Measurements from ENCODE around the gene GBE1. TPM values are rescaled to one million over a fixed set of nuclear protein-coding genes. Genes with fewer than 3 reads are reported as not detected.

GBE1 gene
- total RNA-seq, 2 donors from 2014 or later = 9.6 to 15.8 TPM

DNA sequence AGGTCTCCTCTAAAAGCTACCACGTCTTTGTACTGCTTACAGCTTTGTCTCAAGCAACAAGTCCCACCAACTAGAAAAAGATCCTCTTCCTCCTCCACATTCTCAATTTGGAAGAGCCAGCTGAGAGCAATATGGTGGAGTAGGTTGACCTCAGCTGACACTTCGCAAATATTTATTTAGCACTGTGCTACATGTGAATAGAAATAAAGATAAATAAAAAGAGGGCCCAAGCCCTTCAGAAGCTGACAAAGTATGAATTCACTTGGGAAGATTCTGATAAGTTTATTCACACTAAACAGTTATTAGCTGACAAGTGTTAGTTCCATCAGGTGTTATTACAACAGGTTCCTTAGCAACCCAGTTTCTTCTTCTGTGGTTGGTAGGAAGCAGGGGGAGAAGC is 310.3 kb downstream of the GBE1 start:
- ATAC-seq (no peak), DNase-seq (no peak)
- TF ChIP-seq, protein P1, sequence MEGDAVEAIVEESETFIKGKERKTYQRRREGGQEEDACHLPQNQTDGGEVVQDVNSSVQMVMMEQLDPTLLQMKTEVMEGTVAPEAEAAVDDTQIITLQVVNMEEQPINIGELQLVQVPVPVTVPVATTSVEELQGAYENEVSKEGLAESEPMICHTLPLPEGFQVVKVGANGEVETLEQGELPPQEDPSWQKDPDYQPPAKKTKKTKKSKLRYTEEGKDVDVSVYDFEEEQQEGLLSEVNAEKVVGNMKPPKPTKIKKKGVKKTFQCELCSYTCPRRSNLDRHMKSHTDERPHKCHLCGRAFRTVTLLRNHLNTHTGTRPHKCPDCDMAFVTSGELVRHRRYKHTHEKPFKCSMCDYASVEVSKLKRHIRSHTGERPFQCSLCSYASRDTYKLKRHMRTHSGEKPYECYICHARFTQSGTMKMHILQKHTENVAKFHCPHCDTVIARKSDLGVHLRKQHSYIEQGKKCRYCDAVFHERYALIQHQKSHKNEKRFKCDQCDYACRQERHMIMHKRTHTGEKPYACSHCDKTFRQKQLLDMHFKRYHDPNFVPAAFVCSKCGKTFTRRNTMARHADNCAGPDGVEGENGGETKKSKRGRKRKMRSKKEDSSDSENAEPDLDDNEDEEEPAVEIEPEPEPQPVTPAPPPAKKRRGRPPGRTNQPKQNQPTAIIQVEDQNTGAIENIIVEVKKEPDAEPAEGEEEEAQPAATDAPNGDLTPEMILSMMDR (IDR thresholded peaks at IDR 0.05) = no peak
- TF ChIP-seq POLR2A (IDR thresholded peaks at IDR 0.05) = no peak
- WGBS, 2 donors = 74 to 78% methylated on average over 2 of the region's 2 CpGs
- no peak overlapping the region for H3K27ac ChIP-seq
- H3K4me1 ChIP-seq = no peaks in the 10 kb centered on the region
- no peak overlapping the region for H3K4me3 ChIP-seq
- no peaks in the 10 kb centered on the region for H3K27me3 ChIP-seq
- intact Hi-C loops (cut with DNase I) = no loop called here
- H3K9me3 ChIP-seq = no peaks in the 10 kb centered on the region
- H3K36me3 ChIP-seq (replicated peaks in 1 of 2; ENCODE audit: insufficient read depth in 1 of 2, low read depth in 2 of 2) = no peaks in the 10 kb centered on the region

DNA sequence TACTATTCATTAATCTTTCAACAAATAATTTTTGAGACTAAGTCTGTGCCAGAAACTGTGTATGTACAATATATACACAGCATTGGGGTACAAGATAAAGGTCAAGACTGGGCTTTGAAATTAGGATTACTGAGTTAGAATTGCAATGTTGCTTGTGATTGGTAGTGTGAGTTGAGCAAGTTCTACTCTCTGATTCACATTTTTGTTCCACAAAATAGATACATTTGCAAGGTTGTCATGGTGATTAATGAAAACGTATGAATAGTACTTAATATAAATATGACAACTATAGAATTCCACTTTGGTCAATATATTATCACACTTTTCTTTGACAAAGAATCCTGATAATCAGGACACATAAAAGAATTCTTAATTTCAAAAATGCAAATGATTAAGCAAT is 314.6 kb downstream of the GBE1 start:
- 62 to 63% methylated on average over 1 of the region's 1 CpG for WGBS, 2 donors
- no peaks in the 10 kb centered on the region for H3K36me3 ChIP-seq (replicated peaks in 1 of 2; ENCODE audit: insufficient read depth in 1 of 2, low read depth in 2 of 2)
- H3K27me3 ChIP-seq = no peaks in the 10 kb centered on the region
- no peaks in the 10 kb centered on the region for H3K9me3 ChIP-seq
- TF ChIP-seq, protein P1 (IDR thresholded peaks at IDR 0.05) = no peak
- no peak for TF ChIP-seq POLR2A (IDR thresholded peaks at IDR 0.05)
- DNase-seq (no peak), ATAC-seq (no peak)
- H3K4me3 ChIP-seq = no peak overlapping the region
- intact Hi-C loops (cut with DNase I) = no loop called here
- no peaks in the 10 kb centered on the region for H3K4me1 ChIP-seq
- H3K27ac ChIP-seq = no peak overlapping the region

DNA sequence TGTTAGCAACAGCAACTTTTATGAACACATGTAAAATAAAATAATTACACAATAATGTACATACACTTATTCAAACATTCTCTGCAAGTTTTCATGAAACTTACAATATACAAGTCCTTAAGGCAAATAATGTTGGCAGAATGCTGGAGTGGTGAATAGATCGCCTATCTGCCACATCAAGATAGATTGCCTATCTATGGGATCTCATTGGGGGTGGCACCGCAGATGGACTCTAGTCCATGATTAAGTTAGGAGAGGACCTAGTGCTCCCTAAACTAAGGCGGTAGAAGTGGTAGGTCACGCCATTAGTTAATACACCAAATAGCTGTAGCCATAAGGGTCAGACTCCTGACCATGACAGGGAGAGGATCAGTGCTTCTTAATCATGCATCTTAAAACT is 315.7 kb downstream of the GBE1 start:
- Histone ChIP-seq H3K4me3 (no peak overlapping the region), H3K36me3 (replicated peaks in 1 of 2; ENCODE audit: insufficient read depth in 1 of 2, low read depth in 2 of 2) (no peaks in the 10 kb centered on the region), H3K4me1 (no peaks in the 10 kb centered on the region), H3K27ac (no peak overlapping the region), H3K9me3 (no peaks in the 10 kb centered on the region), H3K27me3 (no peaks in the 10 kb centered on the region)
- TF ChIP-seq POLR2A (IDR thresholded peaks at IDR 0.05) = no peak
- intact Hi-C loops (cut with DNase I) = no loop called here
- 88 to 89% methylated on average over 4 of the region's 4 CpGs for WGBS, 2 donors
- no peak for ATAC-seq
- DNase-seq = no peak

DNA sequence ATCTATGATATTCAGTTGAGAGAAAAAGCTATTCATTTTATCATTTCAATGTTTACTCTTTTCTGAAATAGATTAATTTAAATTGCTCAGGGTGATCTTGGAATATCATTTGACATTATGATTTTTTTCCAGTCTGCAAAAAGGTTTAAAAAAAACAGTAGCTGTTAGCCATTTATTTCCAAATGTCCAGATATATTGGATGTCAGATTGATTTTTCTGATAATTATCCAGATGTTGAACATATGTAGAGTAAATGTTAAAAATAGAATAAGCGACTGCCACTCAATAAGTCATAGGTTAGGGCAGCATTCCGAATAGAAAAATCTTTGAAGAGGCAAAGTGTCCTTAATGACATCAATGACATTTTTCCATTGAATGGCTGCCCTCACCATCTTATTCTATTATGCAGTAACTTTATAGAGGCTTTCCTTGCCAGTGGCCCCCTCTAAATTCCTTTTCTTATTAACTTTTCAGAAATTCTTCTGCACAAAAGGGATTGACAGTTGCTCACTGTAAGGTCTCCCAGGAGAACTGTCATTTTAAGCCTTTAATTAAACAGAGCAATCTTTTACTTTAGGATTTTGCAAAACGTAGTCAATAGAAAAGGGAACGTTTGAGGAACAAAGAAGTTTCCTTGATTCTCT is 316.5 kb downstream of the GBE1 start:
- Histone ChIP-seq H3K4me3 (no peak overlapping the region), H3K4me1 (no peaks in the 10 kb centered on the region), H3K9me3 (no peaks in the 10 kb centered on the region), H3K27me3 (no peaks in the 10 kb centered on the region), H3K36me3 (replicated peaks in 1 of 2; ENCODE audit: insufficient read depth in 1 of 2, low read depth in 2 of 2) (no peaks in the 10 kb centered on the region), H3K27ac (no peak overlapping the region)
- intact Hi-C loops (cut with DNase I) = no loop called here
- TF ChIP-seq, protein P1 (IDR thresholded peaks at IDR 0.05) = no peak
- no peak for TF ChIP-seq POLR2A (IDR thresholded peaks at IDR 0.05)
- WGBS, 2 donors = 61 to 77% methylated on average over 4 of the region's 4 CpGs
- no peak for ATAC-seq
- DNase-seq = no peak

DNA sequence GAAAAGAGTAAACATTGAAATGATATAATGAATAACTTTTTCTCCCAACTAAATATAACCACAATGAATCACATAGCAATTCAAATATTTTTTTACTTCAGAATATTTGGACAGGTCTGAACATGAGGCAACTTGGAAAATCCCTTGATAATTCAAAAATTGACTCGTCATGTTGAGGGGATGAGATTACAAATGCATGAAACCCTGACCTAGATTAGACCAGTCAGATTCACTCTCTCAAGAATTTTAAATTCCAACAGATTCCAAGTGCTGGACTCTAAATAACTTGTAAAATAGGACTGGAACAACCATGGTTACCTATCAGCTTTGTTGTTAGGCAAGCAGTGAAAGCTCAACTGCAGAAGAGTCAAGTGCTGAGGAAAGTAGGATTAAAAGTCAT is 317.5 kb downstream of the GBE1 start:
- H3K9me3 ChIP-seq = no peaks in the 10 kb centered on the region
- no peaks in the 10 kb centered on the region for H3K4me1 ChIP-seq
- H3K36me3 ChIP-seq (replicated peaks in 1 of 2; ENCODE audit: insufficient read depth in 1 of 2, low read depth in 2 of 2) = no peaks in the 10 kb centered on the region
- TF ChIP-seq POLR2A (IDR thresholded peaks at IDR 0.05) = no peak
- TF ChIP-seq, protein P1 (IDR thresholded peaks at IDR 0.05) = no peak
- intact Hi-C loops (cut with DNase I) = no loop called here
- 20 to 22% methylated on average over 1 of the region's 1 CpG for WGBS, 2 donors
- H3K4me3 ChIP-seq = no peak overlapping the region
- DNase-seq (no peak), ATAC-seq (peak; percentile 42)
- H3K27me3 ChIP-seq = no peaks in the 10 kb centered on the region
- H3K27ac ChIP-seq = no peak overlapping the region

Data from body of pancreas (tissue), 4 donors.